MCF 10A (cell line): Measurements from ENCODE around the gene POFUT2. TPM values are rescaled to one million over a fixed set of nuclear protein-coding genes. Genes with fewer than 3 reads are reported as not detected.

ENCODE experiments used
- BruUV-seq: library from RNA; stranded (reverse); fragments of 400-500 nt; replicated peaks from 2 replicates; lab custom pipeline; 2021; lab: Mats Ljungman, UMichigan
- CTCF ChIA-PET: fragments of 300-600 bp; sonication (Branson Sonifier 250); formaldehyde crosslinking; extraction: SDS; loops from one replicate; lab custom pipeline; 2021; ENCODE audit warnings: antibody characterized with exemption, inconsistent platforms; lab: Yijun Ruan, JAX
- POLR2A ChIA-PET: fragments of 300-600, 350-650 bp; sonication (Branson Sonifier 250); formaldehyde crosslinking; extraction: SDS; loops from one replicate; lab custom pipeline; 2020; ENCODE audit warnings: antibody characterized with exemption, inconsistent platforms; lab: Yijun Ruan, JAX
- DNase-seq: peaks from one replicate; pipeline ENCODE4 v3.0.0-alpha.2; 2018; ENCODE audit not compliant: unreplicated experiment
- H3K27ac Mint-ChIP-seq: one replicate; pipeline ENCODE4 v1.8.0; 2022; ENCODE audit warnings: mild to moderate bottlenecking, low read depth, mixed read lengths; ENCODE audit not compliant: unreplicated experiment
- H3K27me3 Mint-ChIP-seq: one replicate; pipeline ENCODE4 v1.8.0; 2022; ENCODE audit warnings: mixed read lengths; ENCODE audit not compliant: insufficient read depth, unreplicated experiment
- H3K36me3 Mint-ChIP-seq: one replicate; pipeline ENCODE4 v1.8.0; 2022; ENCODE audit warnings: mild to moderate bottlenecking, moderate library complexity, mixed read lengths; ENCODE audit not compliant: insufficient read depth, unreplicated experiment
- H3K4me1 Mint-ChIP-seq: one replicate; pipeline ENCODE4 v1.8.0; 2022; ENCODE audit warnings: mixed read lengths; ENCODE audit not compliant: insufficient read depth, unreplicated experiment
- H3K4me3 Mint-ChIP-seq: one replicate; pipeline ENCODE4 v1.8.0; 2022; ENCODE audit warnings: mild to moderate bottlenecking, moderate library complexity, mixed read lengths; ENCODE audit not compliant: unreplicated experiment
- H3K9me3 Mint-ChIP-seq: one replicate; pipeline ENCODE4 v1.8.0; 2022; ENCODE audit warnings: mixed read lengths; ENCODE audit not compliant: unreplicated experiment
- intact Hi-C: fragments of 100-400 bp; cut with micrococcal nuclease; formaldehyde crosslinking; loops from 2 replicates; pipeline ENCODE4 v1.14.1; 2022
- total RNA-seq: library from RNA; stranded (reverse); gene quantifications from 2 replicates; pipeline ENCODE4 v1.2.3, GENCODE V29; 2022
- TF ChIP-seq, protein P1 (sequence below): fragments of 200-600 bp; IDR thresholded peaks from one replicate; pipeline ENCODE4 v1.8.0; 2022; ENCODE audit warnings: antibody characterized with exemption, mild to moderate bottlenecking; ENCODE audit not compliant: unreplicated experiment

The POFUT2 gene
- total RNA-seq, 1 experiment from 2014 or later: 25.2 TPM

DNA sequence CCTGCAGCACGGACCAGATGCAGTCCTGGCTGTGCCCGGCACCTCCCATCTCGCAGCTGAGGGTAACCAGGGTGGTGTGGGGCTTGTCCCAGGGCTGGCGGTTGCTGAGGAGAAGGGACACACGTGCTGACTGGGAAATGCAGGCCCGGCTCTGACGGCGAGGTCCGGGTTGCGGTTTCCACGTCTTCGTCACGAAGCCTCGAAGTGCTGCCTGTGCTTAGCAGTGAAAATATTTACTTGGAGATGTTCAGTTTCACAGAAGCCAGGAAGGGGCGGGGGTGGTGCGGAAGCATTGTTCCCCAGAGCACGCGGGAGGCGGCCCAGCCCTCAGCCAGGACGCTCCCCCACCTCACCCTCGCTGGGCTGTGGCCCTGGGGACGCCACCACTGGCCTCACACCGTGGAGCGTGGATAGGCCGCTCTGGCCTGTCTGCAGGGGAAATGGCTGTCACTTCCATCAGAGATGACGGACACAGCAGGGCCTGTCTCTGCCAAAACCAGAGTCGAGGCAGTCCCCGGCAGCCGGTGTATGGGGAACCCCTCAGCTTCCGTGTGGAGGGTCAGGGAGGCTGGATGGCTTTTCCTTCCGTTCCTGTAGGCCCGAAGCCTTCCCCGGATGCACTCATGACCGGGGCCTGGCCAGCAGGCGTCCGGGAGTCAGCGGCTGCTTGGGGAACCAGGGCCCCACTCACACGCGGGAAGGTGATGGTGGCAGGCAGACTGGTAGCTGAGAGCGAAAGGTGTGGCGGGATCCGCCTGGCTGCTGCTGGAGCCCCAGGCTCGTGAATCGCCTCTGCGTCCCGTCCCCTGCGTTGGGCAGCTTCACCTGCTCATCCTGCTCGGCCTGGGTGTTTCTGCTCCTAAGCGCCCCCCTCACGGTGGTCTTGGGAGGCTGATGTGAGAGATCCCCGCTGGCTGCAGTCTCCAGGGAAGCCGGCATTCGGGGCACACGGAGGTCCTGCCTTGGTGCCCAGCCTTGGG is 14.7 kb upstream of the POFUT2 start:
- H3K9me3 Mint-ChIP-seq: no peaks in the 10 kb centered on the region
- peaks cover 4% of the 10 kb centered on the region for H3K4me1 Mint-ChIP-seq
- no peak overlapping the region for H3K27ac Mint-ChIP-seq

DNA sequence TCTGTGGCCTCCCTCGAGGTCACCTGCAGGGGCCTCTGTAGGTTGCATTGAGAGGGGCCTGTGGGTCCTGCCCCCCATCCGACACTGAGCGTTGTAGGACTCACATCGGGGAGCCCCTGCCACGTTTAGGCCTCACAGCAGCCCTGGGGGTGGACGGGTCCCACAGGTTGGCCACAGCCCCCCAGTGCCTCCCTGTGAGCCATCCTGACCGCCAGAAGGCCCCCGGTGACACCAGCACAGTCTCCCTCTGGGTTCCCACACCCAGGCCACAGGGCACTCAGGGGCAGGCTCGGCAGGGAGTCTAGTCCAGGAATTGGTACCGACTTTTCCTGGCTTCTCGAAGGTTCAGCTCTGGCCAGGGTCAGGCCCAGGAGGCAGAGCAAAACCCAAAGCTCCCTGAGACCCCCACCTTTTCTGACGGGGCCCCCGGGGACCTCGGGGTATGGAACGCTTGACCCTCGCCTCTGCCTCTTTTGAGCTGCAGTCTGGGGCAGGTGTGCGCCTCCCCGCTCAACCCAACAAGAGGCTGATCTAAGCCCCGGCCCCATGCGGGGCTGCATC is 13.9 kb upstream of the POFUT2 start:
- no TSS peak for BruUV-seq
- POLR2A ChIA-PET: interaction anchor here (1.2 kb wide), 1 partner anchor 9 kb away, joined by 3 read pairs; no protein-coding TSS in a partner anchor
- H3K4me1 Mint-ChIP-seq: no peaks in the 10 kb centered on the region

More for the DNA sequence above, 14.7 kb upstream of the POFUT2 start:
- POLR2A ChIA-PET: interaction anchor here (1.2 kb wide), 1 partner anchor 9 kb away, joined by 3 read pairs; no protein-coding TSS in a partner anchor
- BruUV-seq: no TSS peak
- H3K36me3 Mint-ChIP-seq: peaks cover 6% of the 10 kb centered on the region
- TF ChIP-seq, protein P1, sequence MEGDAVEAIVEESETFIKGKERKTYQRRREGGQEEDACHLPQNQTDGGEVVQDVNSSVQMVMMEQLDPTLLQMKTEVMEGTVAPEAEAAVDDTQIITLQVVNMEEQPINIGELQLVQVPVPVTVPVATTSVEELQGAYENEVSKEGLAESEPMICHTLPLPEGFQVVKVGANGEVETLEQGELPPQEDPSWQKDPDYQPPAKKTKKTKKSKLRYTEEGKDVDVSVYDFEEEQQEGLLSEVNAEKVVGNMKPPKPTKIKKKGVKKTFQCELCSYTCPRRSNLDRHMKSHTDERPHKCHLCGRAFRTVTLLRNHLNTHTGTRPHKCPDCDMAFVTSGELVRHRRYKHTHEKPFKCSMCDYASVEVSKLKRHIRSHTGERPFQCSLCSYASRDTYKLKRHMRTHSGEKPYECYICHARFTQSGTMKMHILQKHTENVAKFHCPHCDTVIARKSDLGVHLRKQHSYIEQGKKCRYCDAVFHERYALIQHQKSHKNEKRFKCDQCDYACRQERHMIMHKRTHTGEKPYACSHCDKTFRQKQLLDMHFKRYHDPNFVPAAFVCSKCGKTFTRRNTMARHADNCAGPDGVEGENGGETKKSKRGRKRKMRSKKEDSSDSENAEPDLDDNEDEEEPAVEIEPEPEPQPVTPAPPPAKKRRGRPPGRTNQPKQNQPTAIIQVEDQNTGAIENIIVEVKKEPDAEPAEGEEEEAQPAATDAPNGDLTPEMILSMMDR: no peak
- peaks cover 10% of the 10 kb centered on the region for H3K27me3 Mint-ChIP-seq
- DNase-seq: no peak
- CTCF ChIA-PET: interaction anchor here (0.6 to 1.2 kb wide), 3 partner anchors 8 to 136 kb away, joined by 3 to 6 read pairs (median 3); no protein-coding TSS in a partner anchor
- no peak overlapping the region for H3K4me3 Mint-ChIP-seq
- intact Hi-C loops: no loop called here

DNA sequence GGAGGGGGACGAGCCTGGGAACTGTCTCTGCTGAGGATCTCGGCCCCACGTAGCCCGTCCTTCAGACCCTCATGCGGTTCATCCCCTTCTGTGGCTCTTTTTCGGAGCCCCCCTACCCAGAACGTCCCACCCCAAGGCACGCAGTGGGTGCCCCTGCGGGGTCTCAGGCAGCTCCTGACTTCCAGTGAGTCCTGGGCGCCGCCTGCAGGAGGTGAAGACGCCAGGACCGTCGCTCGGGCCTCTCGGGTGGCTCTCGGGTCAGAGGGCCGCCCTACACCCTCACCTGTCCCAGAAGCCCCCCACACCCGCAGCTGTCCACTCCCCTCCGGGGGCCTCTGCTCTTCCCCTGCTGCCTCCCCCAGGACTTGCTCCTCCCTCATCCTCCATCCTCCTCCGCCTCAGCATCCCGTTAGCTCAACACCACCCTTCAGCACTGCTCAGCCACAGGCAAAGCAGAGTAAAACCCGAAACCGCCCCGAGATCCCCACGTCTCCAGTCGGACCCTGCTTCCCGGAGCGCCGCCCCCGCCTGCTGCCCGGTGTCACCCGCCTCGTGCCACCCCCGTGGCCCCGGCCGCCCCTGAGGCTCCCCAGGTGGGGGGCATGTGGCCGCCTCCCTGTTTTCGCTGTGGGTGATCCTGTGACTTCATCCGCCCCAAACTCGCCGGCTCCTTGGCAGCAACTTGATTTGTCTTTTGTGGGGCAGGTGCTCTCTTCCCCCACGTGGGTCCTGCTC is 13.3 kb upstream of the POFUT2 start:
- no peak for DNase-seq
- CTCF ChIA-PET: interaction anchor here (0.6 to 1.2 kb wide), 3 partner anchors 8 to 520 kb away, joined by 3 to 6 read pairs (median 4); no protein-coding TSS in a partner anchor
- Mint-ChIP-seq H3K27ac (no peak overlapping the region), H3K4me1 (no peaks in the 10 kb centered on the region), H3K36me3 (peaks cover 6% of the 10 kb centered on the region), H3K27me3 (peaks cover 3% of the 10 kb centered on the region), H3K9me3 (no peaks in the 10 kb centered on the region), H3K4me3 (no peak overlapping the region)
- no TSS peak for BruUV-seq
- intact Hi-C loops: no loop called here
- POLR2A ChIA-PET: no interaction called here
- TF ChIP-seq, protein P1: no peak

More for the DNA sequence above, 13.9 kb upstream of the POFUT2 start:
- Mint-ChIP-seq H3K9me3 (no peaks in the 10 kb centered on the region), H3K4me3 (no peak overlapping the region), H3K36me3 (peaks cover 6% of the 10 kb centered on the region), H3K27me3 (peaks cover 10% of the 10 kb centered on the region), H3K27ac (no peak overlapping the region)
- TF ChIP-seq, protein P1: no peak
- no peak for DNase-seq
- intact Hi-C loops: no loop called here
- CTCF ChIA-PET: interaction anchor here (1.2 kb wide), 1 partner anchor 9 kb away, joined by 6 read pairs; no protein-coding TSS in a partner anchor
